Activated naive CD4-positive, alpha-beta T cell treated with anti-CD3 and anti-CD28 coated beads, Interleukin-2, amount 50 U/mL, for 24 hours (primary cell): Measurements from ENCODE around the gene SP3.

ENCODE experiments used
- H3K27ac Mint-ChIP-seq: one replicate; pipeline ENCODE4 v1.8.0; 2021; ENCODE audit warnings: mild to moderate bottlenecking, mixed read lengths
- H3K27me3 Mint-ChIP-seq: one replicate; pipeline ENCODE4 v1.8.0; 2021; ENCODE audit warnings: mixed read lengths
- H3K36me3 Mint-ChIP-seq: one replicate; pipeline ENCODE4 v1.8.0; 2021; ENCODE audit warnings: mixed read lengths
- H3K4me1 Mint-ChIP-seq: one replicate; pipeline ENCODE4 v1.8.0; 2021; ENCODE audit warnings: mixed read lengths
- H3K4me3 Mint-ChIP-seq: one replicate; pipeline ENCODE4 v1.8.0; 2021; ENCODE audit warnings: mild to moderate bottlenecking, mixed read lengths
- H3K9me3 Mint-ChIP-seq: one replicate; pipeline ENCODE4 v1.8.0; 2021; ENCODE audit warnings: mixed read lengths

The SP3 gene

GRCh38 chr2:173963817-173964564, 1.2 kb downstream of the SP3 start:
- Mint-ChIP-seq H3K27me3 (no peaks in the 10 kb centered on the region), H3K9me3 (no peaks in the 10 kb centered on the region), H3K36me3 (peaks cover 24% of the 10 kb centered on the region), H3K27ac (peak overlapping the region; percentile 70), H3K4me3 (peak overlapping the region; percentile 92), H3K4me1 (peaks cover 49% of the 10 kb centered on the region)

DNA sequence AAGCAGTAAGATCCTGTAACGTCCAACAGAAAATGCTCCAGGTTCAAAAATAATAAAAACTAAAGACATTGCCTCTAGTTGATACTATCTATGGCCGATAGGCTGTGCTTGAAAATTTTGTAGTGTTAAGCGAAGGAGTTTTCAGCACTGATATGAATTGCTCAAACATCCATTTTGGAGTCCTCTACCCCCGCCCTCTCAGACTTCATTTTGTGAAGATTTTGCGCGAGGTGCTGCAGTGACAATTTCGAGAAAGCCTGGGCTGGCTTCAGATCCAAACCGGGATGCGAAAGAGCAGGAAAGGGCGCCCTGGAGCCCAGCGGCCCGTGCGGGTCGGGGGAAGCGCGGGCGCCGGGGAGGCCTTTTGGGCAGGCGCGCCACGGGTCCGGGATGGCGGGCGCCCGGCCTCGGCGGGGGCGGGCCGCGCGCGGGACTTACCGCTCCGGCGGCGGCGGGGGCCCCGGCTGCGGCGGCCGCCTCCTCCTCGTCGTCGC, 1.8 kb downstream of the SP3 start:
- Mint-ChIP-seq H3K36me3 (peaks cover 26% of the 10 kb centered on the region), H3K4me3 (peak overlapping the region; percentile 93), H3K27me3 (no peaks in the 10 kb centered on the region), H3K4me1 (peaks cover 56% of the 10 kb centered on the region), H3K27ac (peak overlapping the region; percentile 99), H3K9me3 (no peaks in the 10 kb centered on the region)

GRCh38 chr2:173962583-173963110, 2.5 kb downstream of the SP3 start:
- Mint-ChIP-seq H3K27me3 (no peaks in the 10 kb centered on the region), H3K4me3 (peak overlapping the region; percentile 93), H3K27ac (peak overlapping the region; percentile 99), H3K9me3 (no peaks in the 10 kb centered on the region), H3K4me1 (peaks cover 63% of the 10 kb centered on the region), H3K36me3 (peaks cover 26% of the 10 kb centered on the region)

GRCh38 chr2:173962031-173962430, 3.1 kb downstream of the SP3 start:
- Mint-ChIP-seq H3K4me1 (peaks cover 69% of the 10 kb centered on the region), H3K9me3 (no peaks in the 10 kb centered on the region), H3K27ac (peak overlapping the region; percentile 73), H3K4me3 (peak overlapping the region; percentile 93), H3K36me3 (peaks cover 29% of the 10 kb centered on the region), H3K27me3 (no peaks in the 10 kb centered on the region)

DNA sequence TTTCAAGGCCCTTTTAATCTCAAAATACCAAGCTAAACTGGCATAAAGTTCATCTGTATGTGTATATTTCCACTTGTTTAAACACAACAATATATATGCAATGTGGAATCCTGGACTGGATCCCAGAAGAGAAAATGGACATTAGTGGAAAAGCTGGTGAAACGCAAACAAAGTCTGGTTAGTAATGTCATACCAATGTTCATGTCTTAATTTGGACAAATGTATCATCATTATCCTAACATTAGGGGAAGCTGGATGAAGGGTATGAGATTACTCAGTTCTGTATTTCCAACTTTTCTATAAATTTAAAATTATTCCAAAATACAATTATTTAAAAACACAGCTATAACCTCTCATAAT, 3.8 kb downstream of the SP3 start:
- Mint-ChIP-seq H3K4me1 (peaks cover 70% of the 10 kb centered on the region), H3K4me3 (peak overlapping the region; percentile 93), H3K27me3 (no peaks in the 10 kb centered on the region), H3K9me3 (no peaks in the 10 kb centered on the region), H3K36me3 (peaks cover 30% of the 10 kb centered on the region), H3K27ac (peak overlapping the region; percentile 74)

DNA sequence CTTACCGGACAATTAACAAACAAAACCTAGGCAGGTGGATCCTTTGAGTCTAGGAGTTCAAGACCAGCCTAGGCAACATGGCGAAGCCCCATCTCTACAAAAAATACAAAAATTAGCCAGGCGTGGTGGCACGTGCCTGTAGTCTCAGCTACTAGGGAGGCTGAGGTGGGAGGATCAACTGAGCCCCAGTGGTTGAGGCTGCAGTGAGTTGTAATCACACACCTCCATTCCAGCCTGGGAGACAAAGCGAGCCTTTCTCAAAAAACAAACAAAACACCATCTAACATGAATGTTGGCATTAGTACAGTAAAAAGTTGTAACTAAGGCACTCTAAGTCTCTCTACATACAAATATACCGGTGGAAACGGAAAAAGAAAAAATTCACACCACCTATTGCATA, 5.3 kb downstream of the SP3 start:
- Mint-ChIP-seq H3K36me3 (peaks cover 38% of the 10 kb centered on the region), H3K27ac (peak overlapping the region; percentile 72), H3K4me3 (peak overlapping the region; percentile 76), H3K9me3 (no peaks in the 10 kb centered on the region), H3K4me1 (peaks cover 77% of the 10 kb centered on the region), H3K27me3 (no peaks in the 10 kb centered on the region)

GRCh38 chr2:173959358-173959884, 5.8 kb downstream of the SP3 start:
- peaks cover 82% of the 10 kb centered on the region for H3K4me1 Mint-ChIP-seq
- H3K36me3 Mint-ChIP-seq: peaks cover 38% of the 10 kb centered on the region
- no peaks in the 10 kb centered on the region for H3K27me3 Mint-ChIP-seq

GRCh38 chr2:173958198-173958846, 6.9 kb downstream of the SP3 start:
- peaks cover 93% of the 10 kb centered on the region for H3K4me1 Mint-ChIP-seq
- no peaks in the 10 kb centered on the region for H3K9me3 Mint-ChIP-seq
- H3K27ac Mint-ChIP-seq: peak overlapping the region; percentile 62
- H3K36me3 Mint-ChIP-seq: peaks cover 42% of the 10 kb centered on the region
- peak overlapping the region; percentile 87 for H3K4me3 Mint-ChIP-seq
- H3K27me3 Mint-ChIP-seq: no peaks in the 10 kb centered on the region

More at GRCh38 chr2:173959358-173959884, 5.8 kb downstream of the SP3 start:
- Mint-ChIP-seq H3K9me3 (no peaks in the 10 kb centered on the region), H3K27ac (peak overlapping the region; percentile 91), H3K4me3 (peak overlapping the region; percentile 87)

DNA sequence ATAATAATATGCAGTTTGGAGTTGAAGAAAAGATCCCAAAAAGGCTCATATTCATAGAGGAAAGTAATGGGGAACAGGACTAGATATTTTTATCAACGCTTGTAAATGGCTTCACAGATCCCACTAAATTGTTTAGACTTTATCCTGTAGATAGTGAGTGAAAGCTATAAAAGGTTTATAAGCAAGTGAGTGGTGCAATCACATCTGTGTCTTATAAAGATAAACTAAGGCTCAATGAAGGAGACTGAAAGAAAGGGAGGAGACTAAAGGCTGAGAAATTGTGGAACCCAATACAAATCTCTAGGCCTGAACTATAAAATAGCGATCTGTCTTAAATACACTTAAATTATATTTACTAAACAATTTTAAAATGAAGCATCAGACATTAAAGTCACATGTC, 7.7 kb downstream of the SP3 start:
- Mint-ChIP-seq H3K27ac (no peak overlapping the region), H3K9me3 (no peaks in the 10 kb centered on the region), H3K4me1 (peaks cover 94% of the 10 kb centered on the region), H3K4me3 (peak overlapping the region; percentile 77), H3K36me3 (peaks cover 40% of the 10 kb centered on the region), H3K27me3 (no peaks in the 10 kb centered on the region)

GRCh38 chr2:173956454-173956853, 8.7 kb downstream of the SP3 start:
- H3K27ac Mint-ChIP-seq: peak overlapping the region; percentile 17
- H3K27me3 Mint-ChIP-seq: no peaks in the 10 kb centered on the region
- H3K9me3 Mint-ChIP-seq: no peaks in the 10 kb centered on the region
- peak overlapping the region; percentile 77 for H3K4me3 Mint-ChIP-seq
- H3K36me3 Mint-ChIP-seq: peaks cover 48% of the 10 kb centered on the region
- H3K4me1 Mint-ChIP-seq: peaks cover 96% of the 10 kb centered on the region

GRCh38 chr2:173955867-173956266, 9.3 kb downstream of the SP3 start:
- no peak overlapping the region for H3K27ac Mint-ChIP-seq
- peaks cover 44% of the 10 kb centered on the region for H3K36me3 Mint-ChIP-seq
- H3K4me3 Mint-ChIP-seq: peak overlapping the region; percentile 77
- no peaks in the 10 kb centered on the region for H3K9me3 Mint-ChIP-seq
- peaks cover 98% of the 10 kb centered on the region for H3K4me1 Mint-ChIP-seq
- H3K27me3 Mint-ChIP-seq: no peaks in the 10 kb centered on the region

DNA sequence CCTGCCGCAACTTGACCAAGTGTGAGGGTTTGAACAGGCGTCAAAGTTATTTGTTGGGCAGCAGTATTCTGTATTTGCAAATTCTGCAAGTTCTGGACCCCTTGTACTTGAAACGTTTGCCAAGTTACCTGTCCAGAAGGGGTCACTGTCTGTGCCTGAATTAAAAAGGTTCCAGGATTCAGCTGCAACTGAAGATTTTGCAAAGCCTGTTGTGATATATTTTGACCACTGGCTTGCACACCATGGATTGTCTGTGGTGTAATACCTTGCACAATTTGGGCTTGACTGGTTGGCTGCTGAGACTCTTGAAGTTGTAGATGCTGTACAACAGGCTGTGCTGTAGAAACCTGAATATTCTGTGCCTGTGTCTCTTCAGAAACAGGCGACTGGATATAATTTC, 10.2 kb downstream of the SP3 start:
- no peak overlapping the region for H3K27ac Mint-ChIP-seq
- peaks cover 39% of the 10 kb centered on the region for H3K36me3 Mint-ChIP-seq
- H3K27me3 Mint-ChIP-seq: no peaks in the 10 kb centered on the region
- no peaks in the 10 kb centered on the region for H3K9me3 Mint-ChIP-seq
- peaks cover 100% of the 10 kb centered on the region for H3K4me1 Mint-ChIP-seq
- peak overlapping the region; percentile 60 for H3K4me3 Mint-ChIP-seq

DNA sequence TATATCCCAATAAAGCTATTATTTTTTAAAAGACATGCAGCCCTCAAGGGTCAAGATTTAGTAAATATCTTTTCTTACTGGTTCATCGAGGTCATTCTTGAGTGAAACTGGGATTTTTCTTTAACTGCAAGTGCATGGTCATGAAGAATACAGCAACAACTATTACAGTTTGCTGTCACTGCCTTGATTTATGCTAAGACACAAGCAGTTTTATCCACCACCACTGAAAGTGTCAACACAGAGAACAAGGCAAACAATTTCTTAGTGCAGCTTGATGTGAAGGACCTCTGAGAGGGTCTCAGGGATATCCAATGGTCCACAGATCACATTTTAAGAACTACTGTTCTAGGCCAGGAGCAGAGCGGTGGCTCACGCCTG, 12.1 kb downstream of the SP3 start:
- H3K27me3 Mint-ChIP-seq: no peaks in the 10 kb centered on the region
- H3K4me1 Mint-ChIP-seq: peaks cover 97% of the 10 kb centered on the region
- peaks cover 31% of the 10 kb centered on the region for H3K36me3 Mint-ChIP-seq
- H3K4me3 Mint-ChIP-seq: peak overlapping the region; percentile 45
- no peaks in the 10 kb centered on the region for H3K9me3 Mint-ChIP-seq
- H3K27ac Mint-ChIP-seq: no peak overlapping the region

GRCh38 chr2:173952267-173953046, 12.7 kb downstream of the SP3 start:
- H3K27ac Mint-ChIP-seq: no peak overlapping the region
- H3K27me3 Mint-ChIP-seq: no peaks in the 10 kb centered on the region
- H3K4me3 Mint-ChIP-seq: peak overlapping the region; percentile 45
- H3K9me3 Mint-ChIP-seq: no peaks in the 10 kb centered on the region
- peaks cover 97% of the 10 kb centered on the region for H3K4me1 Mint-ChIP-seq
- peaks cover 34% of the 10 kb centered on the region for H3K36me3 Mint-ChIP-seq

DNA sequence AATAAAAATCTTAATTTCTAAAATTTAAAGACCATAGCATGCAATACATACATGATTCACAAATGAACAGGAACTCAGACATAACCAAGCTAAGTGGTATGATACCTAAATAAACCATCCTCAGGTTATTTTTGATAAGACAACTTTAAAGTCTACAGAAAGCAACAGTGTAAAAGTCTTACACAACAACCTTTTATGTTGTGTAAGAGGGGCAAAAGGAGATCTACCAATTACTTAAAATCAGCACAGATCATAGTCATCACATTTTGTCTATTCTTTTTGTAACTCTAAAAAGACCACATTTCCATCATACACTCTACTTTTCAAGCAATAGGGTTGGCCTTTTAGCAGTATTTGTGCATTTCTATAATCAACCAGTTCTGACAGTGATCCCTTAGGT, 16.3 kb downstream of the SP3 start:
- Mint-ChIP-seq H3K27me3 (no peaks in the 10 kb centered on the region), H3K9me3 (no peaks in the 10 kb centered on the region), H3K27ac (no peak overlapping the region), H3K4me3 (peak overlapping the region; percentile 49), H3K4me1 (peaks cover 92% of the 10 kb centered on the region), H3K36me3 (peaks cover 24% of the 10 kb centered on the region)
